ENCODE data around the gene PPP2R3B. TPM values are rescaled to one million over a fixed set of nuclear protein-coding genes. Genes with fewer than 3 reads are reported as not detected.
"Not testable (repeated sequence)": the region's sequence is repeated elsewhere in the genome, so short reads cannot be mapped to it uniquely, and the experiment has no call there.

Gene PPP2R3B
- polyA plus RNA-seq, 1 donor from 2014 or later = 41.7 TPM

DNA sequence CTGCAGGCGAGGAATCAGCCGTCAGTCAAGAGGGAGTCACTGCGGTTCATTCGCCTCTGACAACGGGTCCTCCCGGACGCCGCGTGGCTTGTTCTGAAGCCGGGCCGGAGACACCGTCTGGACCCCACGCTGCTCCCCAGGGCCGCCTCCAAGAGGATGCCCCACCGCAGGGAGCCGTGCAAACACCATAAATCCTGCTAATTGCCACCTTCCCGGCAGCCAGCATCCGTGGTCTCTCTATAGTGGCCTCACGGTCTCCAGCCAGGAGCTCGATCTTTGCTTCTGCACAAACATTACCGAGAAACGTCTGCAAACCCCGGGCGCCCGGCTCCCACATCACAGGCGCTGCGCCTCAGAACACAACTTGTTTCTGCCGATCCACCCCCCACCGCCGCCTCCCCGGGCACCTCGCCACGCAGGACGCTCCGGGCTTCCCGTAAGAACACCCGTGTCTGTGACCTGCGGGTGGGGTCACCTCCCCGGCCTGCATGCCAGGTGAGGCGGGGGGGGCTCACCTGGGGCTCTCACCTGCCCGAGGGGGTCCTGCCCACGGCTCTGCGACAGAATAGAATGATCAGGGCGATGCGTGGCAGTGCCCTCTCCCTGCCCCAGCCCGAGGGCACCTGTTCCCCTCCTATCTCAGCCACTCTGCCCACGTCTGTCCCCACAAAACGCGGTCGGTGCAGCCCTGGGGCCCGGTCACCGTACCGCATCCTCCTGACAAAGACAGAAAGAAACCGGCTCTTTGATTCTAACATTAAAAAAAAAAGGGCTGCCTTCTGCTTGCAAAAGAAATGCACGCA is 32.4 kb upstream of the PPP2R3B start:
- no peaks in the 10 kb centered on the region for H3K9me3 ChIP-seq (ENCODE audit: low read length)
- no peaks in the 10 kb centered on the region for H3F3A ChIP-seq (ENCODE audit: insufficient read depth, low read length, poor library complexity, severe bottlenecking)
- H3K9ac ChIP-seq (ENCODE audit: low read length) = no peak overlapping the region
- no peak overlapping the region for H2AFZ ChIP-seq (ENCODE audit: low read depth, low read length)
- H3K4me3 ChIP-seq (ENCODE audit: low read length) = no peak overlapping the region
- TF ChIP-seq, protein P1, sequence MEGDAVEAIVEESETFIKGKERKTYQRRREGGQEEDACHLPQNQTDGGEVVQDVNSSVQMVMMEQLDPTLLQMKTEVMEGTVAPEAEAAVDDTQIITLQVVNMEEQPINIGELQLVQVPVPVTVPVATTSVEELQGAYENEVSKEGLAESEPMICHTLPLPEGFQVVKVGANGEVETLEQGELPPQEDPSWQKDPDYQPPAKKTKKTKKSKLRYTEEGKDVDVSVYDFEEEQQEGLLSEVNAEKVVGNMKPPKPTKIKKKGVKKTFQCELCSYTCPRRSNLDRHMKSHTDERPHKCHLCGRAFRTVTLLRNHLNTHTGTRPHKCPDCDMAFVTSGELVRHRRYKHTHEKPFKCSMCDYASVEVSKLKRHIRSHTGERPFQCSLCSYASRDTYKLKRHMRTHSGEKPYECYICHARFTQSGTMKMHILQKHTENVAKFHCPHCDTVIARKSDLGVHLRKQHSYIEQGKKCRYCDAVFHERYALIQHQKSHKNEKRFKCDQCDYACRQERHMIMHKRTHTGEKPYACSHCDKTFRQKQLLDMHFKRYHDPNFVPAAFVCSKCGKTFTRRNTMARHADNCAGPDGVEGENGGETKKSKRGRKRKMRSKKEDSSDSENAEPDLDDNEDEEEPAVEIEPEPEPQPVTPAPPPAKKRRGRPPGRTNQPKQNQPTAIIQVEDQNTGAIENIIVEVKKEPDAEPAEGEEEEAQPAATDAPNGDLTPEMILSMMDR (IDR thresholded peaks at IDR 0.05; ENCODE audit: poor library complexity, severe bottlenecking) = no peak
- TF ChIP-seq RAD21 (conservative IDR thresholded peaks at IDR 0.05) (no peak), SMC3 (conservative IDR thresholded peaks at IDR 0.05; ENCODE audit: poor library complexity) (no peak), EP300 (conservative IDR thresholded peaks at IDR 0.05; ENCODE audit: poor library complexity, severe bottlenecking) (no peak), TAF1 (IDR thresholded peaks at IDR 0.05; ENCODE audit: low read depth) (no peak), MXI1 (conservative IDR thresholded peaks at IDR 0.05; ENCODE audit: poor library complexity, severe bottlenecking) (no peak), EZH2 (IDR thresholded peaks at IDR 0.05; ENCODE audit: borderline replicate concordance, insufficient read depth, low read length, poor library complexity, severe bottlenecking) (no peak), POLR2AphosphoS5 (IDR thresholded peaks at IDR 0.05) (no peak)
- TF ChIP-seq, protein P2, sequence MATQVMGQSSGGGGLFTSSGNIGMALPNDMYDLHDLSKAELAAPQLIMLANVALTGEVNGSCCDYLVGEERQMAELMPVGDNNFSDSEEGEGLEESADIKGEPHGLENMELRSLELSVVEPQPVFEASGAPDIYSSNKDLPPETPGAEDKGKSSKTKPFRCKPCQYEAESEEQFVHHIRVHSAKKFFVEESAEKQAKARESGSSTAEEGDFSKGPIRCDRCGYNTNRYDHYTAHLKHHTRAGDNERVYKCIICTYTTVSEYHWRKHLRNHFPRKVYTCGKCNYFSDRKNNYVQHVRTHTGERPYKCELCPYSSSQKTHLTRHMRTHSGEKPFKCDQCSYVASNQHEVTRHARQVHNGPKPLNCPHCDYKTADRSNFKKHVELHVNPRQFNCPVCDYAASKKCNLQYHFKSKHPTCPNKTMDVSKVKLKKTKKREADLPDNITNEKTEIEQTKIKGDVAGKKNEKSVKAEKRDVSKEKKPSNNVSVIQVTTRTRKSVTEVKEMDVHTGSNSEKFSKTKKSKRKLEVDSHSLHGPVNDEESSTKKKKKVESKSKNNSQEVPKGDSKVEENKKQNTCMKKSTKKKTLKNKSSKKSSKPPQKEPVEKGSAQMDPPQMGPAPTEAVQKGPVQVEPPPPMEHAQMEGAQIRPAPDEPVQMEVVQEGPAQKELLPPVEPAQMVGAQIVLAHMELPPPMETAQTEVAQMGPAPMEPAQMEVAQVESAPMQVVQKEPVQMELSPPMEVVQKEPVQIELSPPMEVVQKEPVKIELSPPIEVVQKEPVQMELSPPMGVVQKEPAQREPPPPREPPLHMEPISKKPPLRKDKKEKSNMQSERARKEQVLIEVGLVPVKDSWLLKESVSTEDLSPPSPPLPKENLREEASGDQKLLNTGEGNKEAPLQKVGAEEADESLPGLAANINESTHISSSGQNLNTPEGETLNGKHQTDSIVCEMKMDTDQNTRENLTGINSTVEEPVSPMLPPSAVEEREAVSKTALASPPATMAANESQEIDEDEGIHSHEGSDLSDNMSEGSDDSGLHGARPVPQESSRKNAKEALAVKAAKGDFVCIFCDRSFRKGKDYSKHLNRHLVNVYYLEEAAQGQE (IDR thresholded peaks at IDR 0.05; ENCODE audit: borderline replicate concordance) = no peak
- H4K20me1 ChIP-seq (ENCODE audit: insufficient read depth) = no peaks in the 10 kb centered on the region
- no peak overlapping the region for H3K4me2 ChIP-seq (ENCODE audit: low read length)
- no peaks in the 10 kb centered on the region for H3K27me3 ChIP-seq (ENCODE audit: insufficient read depth, low read depth, low read length)
- no peaks in the 10 kb centered on the region for H3K36me3 ChIP-seq (ENCODE audit: insufficient read depth, low read length)
- H3K9me2 ChIP-seq (ENCODE audit: insufficient read depth, low read length) = no peaks in the 10 kb centered on the region
- H3K27ac ChIP-seq (ENCODE audit: low read length) = no peak overlapping the region
- H3K79me2 ChIP-seq (replicated peaks; ENCODE audit: insufficient read depth, low read length) = no peaks in the 10 kb centered on the region

DNA sequence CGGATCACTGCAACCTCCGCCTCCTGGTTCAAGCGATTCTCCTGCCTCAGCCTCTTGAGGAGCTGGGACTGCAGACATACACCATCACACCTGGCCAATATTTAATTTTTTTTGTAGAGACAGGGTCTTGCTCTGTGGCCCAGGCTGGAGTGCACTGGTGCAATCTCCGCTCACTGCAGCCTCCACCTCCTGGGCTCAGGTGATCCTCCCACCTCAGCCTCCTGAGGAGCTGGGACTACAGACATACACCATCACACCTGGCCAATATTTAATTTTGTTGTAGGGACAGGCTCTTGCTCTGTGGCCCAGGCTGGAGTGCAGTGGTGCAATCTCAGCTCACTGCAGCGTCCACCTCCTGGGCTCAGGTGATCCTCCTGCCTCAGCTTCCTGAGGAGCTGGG is 28.8 kb upstream of the PPP2R3B start:
- H3K79me2 ChIP-seq (replicated peaks; ENCODE audit: insufficient read depth, low read length); H3K9me3 ChIP-seq (ENCODE audit: low read length); H2AFZ ChIP-seq (ENCODE audit: low read depth, low read length); H3K9ac ChIP-seq (ENCODE audit: low read length); H3K9me2 ChIP-seq (ENCODE audit: insufficient read depth, low read length); H3K4me3 ChIP-seq (ENCODE audit: low read length); H3K27me3 ChIP-seq (ENCODE audit: insufficient read depth, low read depth, low read length); H3K36me3 ChIP-seq (ENCODE audit: insufficient read depth, low read length); H3K4me2 ChIP-seq (ENCODE audit: low read length); H3K27ac ChIP-seq (ENCODE audit: low read length); H3F3A ChIP-seq (ENCODE audit: insufficient read depth, low read length, poor library complexity, severe bottlenecking); H4K20me1 ChIP-seq (ENCODE audit: insufficient read depth): not testable (repeated sequence)

Measured in neural cell (in vitro differentiated cells).